Measurements from ENCODE around the gene PERM1.
"Not testable (repeated sequence)": the region's sequence is repeated elsewhere in the genome, so short reads cannot be mapped to it uniquely, and the experiment has no call there.

Gene PERM1

GRCh38 chr1:964691-965525 is 17.0 kb downstream of the PERM1 start:
- DNase-seq: no peak

- DNase-seq: no peak
Observed at GRCh38 chr1:963746-964525, 18.0 kb downstream of the PERM1 start.

- no peak for DNase-seq
Observed at GRCh38 chr1:963301-963651, 18.6 kb downstream of the PERM1 start.

- DNase-seq: no peak
Observed at GRCh38 chr1:962381-963300, 19.3 kb downstream of the PERM1 start.

- DNase-seq: no peak
Observed at GRCh38 chr1:961132-961669, 20.7 kb downstream of the PERM1 start.

- peak; percentile 71 to 80 for DNase-seq
Observed at GRCh38 chr1:960363-961131, 21.3 kb downstream of the PERM1 start, which contains the start of gene KLHL17. TSS of gene KLHL17 (plus strand) at chr1:960584. CDS start at chr1:960694, 110 bp downstream.

GRCh38 chr1:959731-960362 is 22.0 kb downstream of the PERM1 start:
- DNase-seq: no peak

GRCh38 chr1:958823-959730 is 22.8 kb downstream of the PERM1 start, which contains the start of gene NOC2L:
TSS of gene NOC2L (minus strand) at chr1:959256. CDS start at chr1:959240, 16 bp downstream.
- peak; percentile 96 to 98 for DNase-seq

- no peak for DNase-seq
Observed at GRCh38 chr1:956636-957035, 25.3 kb downstream of the PERM1 start.

- DNase-seq: no peak
Observed at GRCh38 chr1:955474-955873, 26.4 kb downstream of the PERM1 start.

- no peak for DNase-seq
Observed at GRCh38 chr1:954927-955326, 27.0 kb downstream of the PERM1 start.

GRCh38 chr1:953524-954320 is 28.2 kb downstream of the PERM1 start:
- DNase-seq: no peak

GRCh38 chr1:952603-953002 is 29.3 kb downstream of the PERM1 start:
- no peak for DNase-seq

GRCh38 chr1:952201-952600 is 29.7 kb downstream of the PERM1 start:
- DNase-seq: no peak

- DNase-seq: no peak
Observed at GRCh38 chr1:951364-951763, 30.5 kb downstream of the PERM1 start.

GRCh38 chr1:950881-951280 is 31.0 kb downstream of the PERM1 start:
- DNase-seq: no peak

GRCh38 chr1:950268-950667 is 31.6 kb downstream of the PERM1 start:
- DNase-seq: no peak

GRCh38 chr1:947958-948357 is 33.9 kb downstream of the PERM1 start:
- DNase-seq: no peak

GRCh38 chr1:946811-947210 is 35.1 kb downstream of the PERM1 start:
- DNase-seq: not testable (repeated sequence)
